ENCODE data around the gene CEP112.
"Not testable (repeated sequence)": the region's sequence is repeated elsewhere in the genome, so short reads cannot be mapped to it uniquely, and the experiment has no call there.

The CEP112 gene

GRCh38 chr17:66210208-66210574, 18.3 kb upstream of the CEP112 start:
- no peak for FAIRE-seq

DNA sequence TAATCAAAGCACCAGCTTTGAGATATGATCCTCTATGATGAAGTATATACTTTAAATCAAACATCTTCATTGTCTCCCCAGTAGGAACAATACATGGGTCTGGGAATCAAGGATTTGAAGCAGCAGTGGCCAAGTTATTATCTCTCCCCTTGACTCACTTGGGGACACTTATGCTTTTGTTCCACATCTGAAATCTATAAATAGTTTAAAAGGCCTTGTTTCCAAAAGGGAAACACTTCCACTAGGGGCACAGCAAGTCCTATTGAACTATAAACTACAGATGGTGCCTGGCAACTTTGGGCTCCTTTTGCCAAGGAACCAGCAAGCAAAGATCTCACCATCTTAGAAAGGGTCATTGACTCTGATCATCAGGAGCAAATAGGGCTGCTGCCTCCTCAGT, 16.0 kb upstream of the CEP112 start:
- FAIRE-seq = no peak

- FAIRE-seq = no peak
Measured at GRCh38 chr17:66203274-66204015, 11.5 kb upstream of the CEP112 start.

DNA sequence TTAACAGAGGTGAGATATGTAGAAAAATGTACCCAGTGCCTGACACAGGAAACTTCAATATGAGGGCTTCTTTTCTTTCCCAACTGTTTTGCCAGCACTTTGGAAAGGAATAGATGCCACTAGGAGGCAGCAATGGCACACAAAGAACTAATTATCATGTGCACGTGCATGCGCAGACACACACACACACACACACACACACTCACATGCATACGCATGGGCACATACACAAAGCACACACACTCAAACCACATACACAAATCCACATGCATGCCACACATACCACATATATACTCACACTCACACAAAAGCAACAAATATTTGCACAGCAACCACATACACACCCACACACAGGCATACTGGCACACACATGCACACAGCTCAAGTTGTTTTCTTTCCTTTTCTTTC, 8.8 kb upstream of the CEP112 start:
- no peak for FAIRE-seq

GRCh38 chr17:66198242-66198641, 6.3 kb upstream of the CEP112 start:
- FAIRE-seq = no peak

DNA sequence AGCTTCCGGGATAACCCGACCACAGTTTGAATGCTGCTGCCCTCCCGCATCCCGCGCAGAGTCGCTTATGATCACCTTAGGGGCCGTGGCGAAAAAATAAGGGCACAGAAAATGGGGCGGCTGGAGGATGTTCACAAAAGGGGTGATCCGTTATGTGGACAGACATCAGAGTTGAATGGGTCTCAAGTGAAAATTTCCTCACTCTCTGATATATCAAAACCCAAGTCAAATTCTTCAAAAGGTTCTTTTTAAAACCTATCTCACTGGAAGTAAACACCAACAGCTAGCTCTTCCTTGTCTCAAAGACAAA, 400 bp upstream of the CEP112 start:
- FAIRE-seq = no peak

DNA sequence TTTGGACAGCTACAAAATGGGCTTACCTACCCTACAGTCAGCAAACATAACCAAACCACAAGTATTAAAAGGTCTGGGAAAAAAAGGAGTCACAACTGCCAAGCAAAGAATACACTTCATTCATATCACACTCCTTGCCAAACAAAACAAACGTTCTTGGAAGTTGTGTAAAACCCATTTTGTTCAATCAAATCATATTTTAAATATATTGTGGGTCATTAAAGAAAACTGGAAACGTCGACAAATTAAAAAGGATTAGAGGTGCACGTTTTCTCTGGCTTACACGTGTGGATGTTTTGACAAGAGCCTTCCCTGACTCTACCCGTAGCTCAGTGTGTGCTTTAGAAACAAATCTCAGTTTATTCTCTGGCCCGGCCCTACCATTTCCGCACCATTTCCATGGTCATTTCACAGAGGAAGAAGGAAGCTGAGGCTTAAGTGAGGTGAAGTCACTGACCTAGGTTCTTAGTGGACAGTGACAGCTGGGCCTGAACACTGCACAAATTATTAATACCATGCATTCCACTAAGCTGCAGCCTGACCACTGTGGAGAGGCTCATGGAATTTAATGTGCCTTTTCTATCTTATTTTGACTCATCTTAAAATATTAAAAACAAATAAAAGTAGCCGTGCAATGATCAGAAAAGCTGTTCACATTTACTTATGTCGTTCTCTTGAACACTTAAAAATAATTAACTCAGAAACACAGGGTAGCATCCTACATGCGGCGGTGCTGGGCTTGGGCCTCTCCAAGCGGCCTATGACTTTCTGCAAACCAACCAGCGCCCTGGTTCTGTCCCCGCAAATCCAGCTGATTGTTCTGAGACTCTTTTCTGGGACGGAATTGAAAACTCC, 968 bp downstream of the CEP112 start:
- FAIRE-seq = no peak

DNA sequence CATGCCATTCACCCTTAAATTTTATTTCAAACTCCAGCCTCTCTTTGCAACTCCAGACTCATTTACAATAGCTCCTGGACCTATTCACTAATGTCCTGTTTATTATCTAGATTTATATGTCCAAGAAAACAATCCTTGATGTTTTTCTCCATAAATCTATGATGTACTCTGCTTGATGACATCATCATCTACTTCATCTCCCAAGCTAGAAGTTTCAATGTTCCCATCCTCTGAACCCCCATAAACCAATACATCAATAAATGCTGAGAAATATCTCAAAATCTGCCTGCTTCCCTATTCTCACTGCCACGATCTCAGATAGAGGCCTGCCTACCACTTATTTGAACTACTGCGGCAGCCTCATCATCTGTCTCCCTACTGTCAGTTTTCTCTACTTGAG, 4.2 kb downstream of the CEP112 start:
- FAIRE-seq = no peak

DNA sequence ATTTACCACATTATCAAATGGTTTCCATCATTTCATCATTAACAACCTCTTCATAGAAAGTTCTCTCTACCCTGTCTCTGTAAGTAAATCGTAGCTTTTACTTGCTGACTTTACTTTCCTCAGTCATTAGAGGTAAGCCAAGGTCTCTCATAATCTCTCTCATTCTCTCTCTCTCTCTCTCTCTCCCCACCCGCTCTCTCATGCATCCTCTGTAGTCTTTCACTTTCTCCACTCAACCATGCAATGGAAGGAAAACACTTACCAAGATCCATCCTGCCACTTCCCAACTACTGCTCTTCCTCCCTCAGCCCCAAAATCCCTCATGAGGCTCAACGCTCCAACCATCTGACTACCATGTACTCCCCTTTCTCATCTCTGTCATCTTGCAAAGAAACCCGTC, 6.1 kb downstream of the CEP112 start:
- FAIRE-seq = no peak

- FAIRE-seq = no peak
Measured at GRCh38 chr17:66184392-66184791, 7.5 kb downstream of the CEP112 start.

DNA sequence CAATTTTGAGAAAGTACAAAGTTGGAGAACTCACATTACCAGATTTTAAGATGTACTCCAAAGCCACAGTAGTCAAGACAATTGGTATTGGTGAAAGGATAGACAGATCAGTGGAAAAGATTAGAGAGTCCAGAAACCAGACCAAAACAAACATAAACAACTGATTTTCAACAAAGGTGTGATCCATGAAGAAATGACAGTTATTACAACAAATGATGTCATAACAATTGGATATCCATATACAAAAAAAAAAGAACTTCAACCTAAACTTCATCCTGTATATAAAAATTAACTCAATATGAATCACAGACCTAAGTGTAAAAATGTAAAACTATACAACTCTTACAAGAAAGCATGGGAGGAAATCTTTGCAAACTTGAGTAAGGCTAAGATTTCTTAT, 8.4 kb downstream of the CEP112 start:
- FAIRE-seq = no peak

DNA sequence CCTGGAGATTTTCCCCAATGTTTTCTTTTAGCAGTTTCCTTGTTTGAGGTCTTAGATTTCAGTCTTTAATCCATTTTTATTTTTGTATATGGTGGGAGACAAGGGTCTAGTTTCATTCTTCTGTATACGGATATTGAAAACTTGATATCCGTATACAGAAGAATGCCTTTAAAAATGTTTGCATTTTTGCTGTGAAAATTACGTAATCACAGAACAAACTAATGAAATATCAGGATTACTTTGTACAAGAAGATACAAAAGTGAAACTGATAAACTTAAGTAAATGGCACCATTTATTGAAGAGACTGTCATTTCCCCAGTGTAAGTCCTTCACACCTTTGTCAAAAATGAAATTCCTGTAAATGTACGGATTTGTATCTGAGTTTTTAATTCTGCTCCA, 13.3 kb downstream of the CEP112 start:
- no peak for FAIRE-seq

DNA sequence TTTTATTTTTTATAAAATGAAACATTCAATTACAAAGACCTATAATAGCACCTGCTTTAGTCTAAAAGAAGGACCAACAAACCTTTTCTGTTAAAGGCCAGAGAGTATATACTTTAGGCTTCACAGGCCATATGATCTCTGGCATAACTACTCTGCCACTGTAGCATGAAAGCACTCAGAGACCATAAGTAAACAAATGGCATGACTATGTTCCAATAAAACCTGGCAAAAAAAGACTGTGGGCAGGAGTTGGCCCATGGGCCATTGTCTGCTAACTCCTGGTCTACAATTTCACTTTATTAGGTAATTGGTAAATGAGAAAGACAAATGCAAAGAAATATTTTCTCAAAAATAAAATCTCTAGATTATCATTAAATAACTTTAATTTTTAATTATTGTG, 14.9 kb downstream of the CEP112 start:
- FAIRE-seq = no peak

DNA sequence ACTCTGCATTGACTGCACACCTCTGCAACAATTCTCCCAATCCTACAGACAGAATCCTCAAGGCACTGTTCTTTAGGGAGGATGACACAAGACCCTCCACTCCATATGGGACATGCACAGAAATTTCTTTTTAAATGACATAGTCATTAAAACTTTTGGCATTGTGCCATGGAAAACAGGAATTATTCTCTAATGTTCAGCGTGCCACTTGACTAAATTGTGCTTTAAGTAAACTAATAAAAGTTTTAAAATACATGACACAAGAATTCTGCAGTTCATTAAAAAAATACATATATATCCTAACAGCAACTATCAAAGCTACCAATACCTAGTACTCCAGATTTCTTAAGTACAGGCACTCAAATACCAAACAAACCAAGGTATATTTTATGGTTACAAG, 16.0 kb downstream of the CEP112 start:
- FAIRE-seq = no peak

DNA sequence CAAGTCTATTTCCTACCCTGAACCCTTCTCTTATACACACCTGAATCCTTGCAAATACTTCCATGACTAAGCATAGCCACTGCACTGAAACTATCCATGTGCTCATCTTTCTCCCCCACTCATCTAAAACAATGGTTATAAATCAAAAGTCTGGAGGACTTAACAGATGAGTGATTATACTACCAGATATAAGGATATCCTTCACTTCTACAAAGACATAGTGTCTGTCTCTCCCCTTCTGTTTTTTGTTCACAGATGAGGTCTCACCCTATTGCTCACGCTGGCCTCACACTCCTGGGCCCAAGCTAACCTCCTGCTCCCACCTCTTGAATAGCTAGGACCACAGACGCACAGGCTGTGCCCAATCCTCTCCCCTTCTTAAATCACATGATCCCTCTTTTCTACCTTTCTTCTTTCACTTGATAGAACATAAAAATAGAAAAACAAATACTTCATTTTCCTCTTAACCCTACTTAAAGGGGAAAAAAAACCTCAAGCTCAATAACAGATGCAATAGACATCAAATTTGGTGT, 19.2 kb downstream of the CEP112 start:
- no peak for FAIRE-seq

GRCh38 chr17:66172144-66172543, 19.8 kb downstream of the CEP112 start:
- no peak for FAIRE-seq

DNA sequence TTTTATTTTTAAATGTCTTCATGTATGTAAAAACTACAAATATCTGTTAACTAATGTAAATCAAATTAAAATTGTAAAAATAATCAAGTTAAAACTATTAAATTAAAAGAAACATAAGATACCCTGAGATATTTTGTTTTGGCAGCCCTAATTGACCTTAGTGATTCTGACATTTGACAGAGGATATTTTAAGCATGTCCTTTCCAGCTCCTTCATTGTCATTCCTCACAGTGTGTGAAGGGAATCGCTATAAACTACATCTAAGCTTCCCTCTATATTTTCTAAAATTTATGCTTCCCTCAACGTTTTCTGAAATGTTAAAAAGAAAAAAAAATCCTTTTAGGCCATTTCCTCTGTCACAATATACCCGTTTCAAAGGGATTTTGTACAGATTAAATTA, 20.2 kb downstream of the CEP112 start:
- no peak for FAIRE-seq

DNA sequence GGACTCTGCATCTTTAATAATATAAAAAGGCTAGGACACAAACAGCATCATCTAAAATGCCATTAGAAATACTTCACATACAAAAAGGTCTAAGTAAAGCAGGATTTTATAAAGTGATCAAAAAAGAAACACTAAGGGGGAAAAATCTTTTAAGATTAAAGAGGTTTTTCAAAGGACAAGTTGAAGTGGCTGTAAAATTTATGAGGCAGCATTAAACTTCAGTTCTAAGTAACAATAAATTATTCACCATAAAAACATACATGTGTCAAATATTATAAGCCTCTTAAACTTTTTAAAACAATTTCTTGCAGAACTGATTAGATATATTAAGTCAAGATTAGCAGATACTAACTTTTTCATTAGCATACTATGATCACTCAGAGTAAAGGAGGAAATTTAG, 20.8 kb downstream of the CEP112 start:
- FAIRE-seq = no peak

DNA sequence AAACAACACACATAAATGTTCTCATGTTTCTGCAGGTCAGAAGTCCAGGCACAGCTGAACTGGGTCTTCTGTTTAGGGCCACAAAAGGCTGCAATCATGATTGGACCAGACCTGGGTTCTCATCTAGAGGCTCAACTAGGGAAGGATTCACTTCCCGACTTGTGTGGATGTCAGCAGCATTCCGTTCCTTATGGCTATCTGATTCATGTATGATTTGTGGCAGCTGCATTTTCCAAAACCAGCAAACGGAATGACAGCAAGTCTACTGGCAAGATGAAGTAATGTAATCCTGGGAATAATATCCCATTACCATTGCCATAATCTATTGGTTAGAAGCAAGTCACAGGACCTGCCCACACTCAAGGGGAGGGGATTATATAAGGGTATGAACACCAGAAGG, 22.1 kb downstream of the CEP112 start:
- FAIRE-seq = no peak

- FAIRE-seq = no peak
Measured at GRCh38 chr17:66167189-66167815, 24.6 kb downstream of the CEP112 start.

DNA sequence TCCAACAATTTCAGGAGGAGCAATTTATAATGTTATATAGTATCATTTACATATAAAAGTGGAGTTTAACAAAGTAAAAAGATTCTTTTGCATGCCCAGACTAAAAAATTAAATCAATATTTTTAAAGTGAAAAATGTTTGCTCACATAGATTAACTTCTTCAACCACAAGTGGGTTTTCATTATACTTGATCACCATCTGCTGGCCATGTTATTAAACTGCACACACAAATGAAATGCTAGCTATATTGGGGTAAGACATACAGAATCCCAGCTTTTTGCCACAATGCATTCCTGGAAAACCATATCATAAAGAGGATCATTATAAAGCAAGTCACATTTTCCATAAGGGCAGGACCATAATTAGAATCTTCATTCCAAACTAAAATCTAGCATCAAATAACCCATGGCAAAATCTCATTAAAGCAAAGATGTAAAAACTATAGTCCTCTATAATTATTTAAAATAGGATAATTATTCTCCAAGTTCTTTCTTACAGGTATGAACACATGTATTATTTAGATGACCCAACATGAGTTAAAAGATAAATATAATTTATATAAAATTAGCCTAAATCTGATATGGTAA, 26.3 kb downstream of the CEP112 start:
- FAIRE-seq = peak; percentile 94

DNA sequence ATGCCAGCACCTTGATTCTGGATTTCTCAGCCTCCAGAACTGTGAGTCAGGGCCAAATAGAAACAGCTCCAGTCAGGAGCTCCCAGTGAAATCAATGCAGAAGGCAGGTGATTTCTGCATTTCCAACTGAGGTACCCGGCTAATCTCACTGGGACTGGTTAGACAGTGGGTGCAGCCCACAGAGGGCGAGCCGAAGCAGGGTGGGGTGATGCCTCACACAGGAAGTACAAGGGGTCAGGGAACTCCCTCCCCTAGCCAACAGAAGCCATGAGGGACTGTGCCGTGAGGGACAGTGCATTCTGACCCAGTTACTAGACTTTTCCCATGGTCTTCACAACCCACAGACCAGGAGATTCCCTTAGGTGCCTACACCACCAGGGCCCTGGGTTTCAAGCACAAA, 36.9 kb downstream of the CEP112 start:
- not testable (repeated sequence) for FAIRE-seq

- FAIRE-seq = no peak
Measured at GRCh38 chr17:66152756-66153155, 39.2 kb downstream of the CEP112 start.

DNA sequence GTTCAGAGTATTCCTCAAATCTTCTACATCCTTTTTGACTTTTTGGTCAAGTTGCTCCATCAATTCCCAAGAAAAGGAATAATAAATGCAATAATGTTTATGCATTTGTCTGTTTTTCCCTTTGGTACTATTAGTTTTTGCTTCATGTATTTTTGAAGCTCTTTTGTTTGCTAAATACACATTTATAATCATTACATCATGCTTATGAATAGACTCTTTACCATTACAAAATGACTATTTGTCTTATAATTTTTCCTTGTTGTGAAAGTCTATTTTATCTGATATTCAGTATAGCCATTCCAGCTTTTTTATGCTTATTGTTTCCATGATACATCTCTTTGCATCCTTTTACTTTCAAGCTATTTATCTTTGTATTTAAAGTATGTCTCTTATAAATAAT, 41.2 kb downstream of the CEP112 start:
- FAIRE-seq = no peak

Measured in TTC549 (cell line).